ENCODE data around the gene TM7SF2. TPM values are rescaled to one million over a fixed set of nuclear protein-coding genes. Genes with fewer than 3 reads are reported as not detected.

Gene TM7SF2
- total and polyA plus RNA-seq, 12 donors = 18.5 to 87.8 (median 69.5) TPM

DNA sequence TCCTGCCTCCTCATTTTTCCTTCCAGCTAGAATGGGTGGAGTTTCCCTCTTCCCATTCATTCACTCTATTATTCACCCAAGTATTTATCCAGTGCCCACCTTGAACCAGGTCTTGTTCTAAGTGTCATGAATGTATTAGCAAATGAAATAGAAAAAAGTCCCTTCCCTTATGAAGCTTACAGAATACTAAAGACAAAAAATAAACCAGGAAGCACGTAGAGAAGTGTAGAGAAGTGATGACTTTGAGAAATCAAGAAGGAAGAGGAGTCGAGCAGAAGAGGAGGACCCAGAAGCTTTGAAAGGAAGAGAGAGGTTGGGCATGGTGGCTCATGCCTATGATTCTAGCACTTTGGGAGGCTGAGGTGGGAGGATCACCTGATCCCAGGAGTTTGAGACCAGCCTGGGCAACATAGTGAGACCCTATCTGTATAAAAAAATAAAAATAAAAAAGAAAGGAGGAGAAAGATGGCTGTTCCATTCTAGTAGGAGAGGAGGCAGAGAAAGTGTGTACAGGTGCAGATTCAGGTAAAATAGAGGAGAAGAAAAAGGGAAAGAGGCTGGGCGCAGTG lies 39.7 kb downstream of the TM7SF2 start:
- WGBS, 2 donors = 77% methylated on average over 3 of the region's 3 CpGs
- ATAC-seq = no peak
- no peak overlapping the region for H3K4me3 ChIP-seq
- H3K27ac ChIP-seq = peak overlapping the region in 8 of 10 donors; percentile 46 to 82 (median 72)
- intact Hi-C loops (cut with DNase I) = no loop called here
- TF ChIP-seq, protein P1, sequence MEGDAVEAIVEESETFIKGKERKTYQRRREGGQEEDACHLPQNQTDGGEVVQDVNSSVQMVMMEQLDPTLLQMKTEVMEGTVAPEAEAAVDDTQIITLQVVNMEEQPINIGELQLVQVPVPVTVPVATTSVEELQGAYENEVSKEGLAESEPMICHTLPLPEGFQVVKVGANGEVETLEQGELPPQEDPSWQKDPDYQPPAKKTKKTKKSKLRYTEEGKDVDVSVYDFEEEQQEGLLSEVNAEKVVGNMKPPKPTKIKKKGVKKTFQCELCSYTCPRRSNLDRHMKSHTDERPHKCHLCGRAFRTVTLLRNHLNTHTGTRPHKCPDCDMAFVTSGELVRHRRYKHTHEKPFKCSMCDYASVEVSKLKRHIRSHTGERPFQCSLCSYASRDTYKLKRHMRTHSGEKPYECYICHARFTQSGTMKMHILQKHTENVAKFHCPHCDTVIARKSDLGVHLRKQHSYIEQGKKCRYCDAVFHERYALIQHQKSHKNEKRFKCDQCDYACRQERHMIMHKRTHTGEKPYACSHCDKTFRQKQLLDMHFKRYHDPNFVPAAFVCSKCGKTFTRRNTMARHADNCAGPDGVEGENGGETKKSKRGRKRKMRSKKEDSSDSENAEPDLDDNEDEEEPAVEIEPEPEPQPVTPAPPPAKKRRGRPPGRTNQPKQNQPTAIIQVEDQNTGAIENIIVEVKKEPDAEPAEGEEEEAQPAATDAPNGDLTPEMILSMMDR (IDR thresholded peaks at IDR 0.05) = no peak
- no peak for DNase-seq
- peaks cover 0 to 7% (median 0%) of the 10 kb centered on the region in 11 donors for H3K9me3 ChIP-seq
- H3K4me1 ChIP-seq = peaks cover 0 to 32% (median 11%) of the 10 kb centered on the region in 9 donors
- no peaks in the 10 kb centered on the region for H3K27me3 ChIP-seq
- H3K36me3 ChIP-seq = no peaks in the 10 kb centered on the region

DNA sequence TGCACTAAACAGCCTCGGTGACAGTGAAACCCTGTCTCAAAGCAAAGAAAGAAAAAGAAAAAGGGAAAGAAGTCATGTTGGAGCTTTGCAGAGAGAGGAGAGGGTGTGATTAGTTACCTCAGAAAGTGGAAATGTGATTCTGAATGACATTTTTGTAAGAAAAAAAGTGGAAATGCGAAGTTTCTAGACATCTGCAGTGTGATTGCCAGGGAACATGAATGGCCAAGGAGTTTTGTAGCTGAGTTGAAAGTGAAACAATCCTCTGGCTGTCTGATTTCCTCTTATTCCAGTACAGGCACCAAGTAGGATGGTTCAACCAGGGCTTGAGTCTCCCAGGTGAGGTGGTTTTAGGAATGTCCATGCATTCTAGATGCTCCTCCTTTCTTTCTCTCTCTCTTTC lies 40.5 kb downstream of the TM7SF2 start:
- Histone ChIP-seq H3K27ac (peak overlapping the region in 1 of 10 donors; percentile 76), H3K9me3 (peaks cover 0 to 6% (median 0%) of the 10 kb centered on the region in 11 donors), H3K36me3 (no peaks in the 10 kb centered on the region), H3K27me3 (no peaks in the 10 kb centered on the region), H3K4me1 (peaks cover 0 to 32% (median 11%) of the 10 kb centered on the region in 9 donors), H3K4me3 (no peak overlapping the region)
- WGBS, 2 donors = 77 to 82% methylated on average over 2 of the region's 2 CpGs
- intact Hi-C loops (cut with DNase I) = no loop called here
- DNase-seq (no peak), ATAC-seq (no peak)
- TF ChIP-seq, protein P1 (IDR thresholded peaks at IDR 0.05) = no peak

DNA sequence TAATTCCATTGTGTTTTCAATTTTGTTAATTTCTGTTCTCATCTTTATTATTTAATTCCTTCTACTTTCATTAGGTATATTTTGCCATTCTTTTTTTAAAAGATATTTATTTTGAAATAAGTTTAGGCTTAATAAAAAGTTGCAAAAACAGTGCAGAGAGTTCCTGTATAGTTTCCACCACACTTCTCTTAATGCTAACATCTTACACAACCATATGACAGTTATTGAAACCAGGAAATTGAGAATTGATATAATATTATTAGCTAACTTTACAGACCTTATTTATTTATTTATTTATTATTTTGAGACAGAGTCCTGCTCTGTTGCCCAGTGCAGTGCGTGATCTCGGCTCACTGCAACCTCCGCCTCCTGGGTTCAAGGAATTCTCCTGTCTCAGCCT lies 44.6 kb downstream of the TM7SF2 start:
- intact Hi-C loops (cut with DNase I) = no loop called here
- Histone ChIP-seq H3K36me3 (no peaks in the 10 kb centered on the region), H3K4me1 (peaks cover 0 to 17% (median 0%) of the 10 kb centered on the region in 9 donors), H3K27ac (no peak overlapping the region), H3K9me3 (no peaks in the 10 kb centered on the region), H3K27me3 (no peaks in the 10 kb centered on the region), H3K4me3 (no peak overlapping the region)
- TF ChIP-seq, protein P1 (IDR thresholded peaks at IDR 0.05) = no peak
- ATAC-seq = no peak
- 94 to 97% methylated on average over 3 of the region's 3 CpGs for WGBS, 2 donors
- no peak for DNase-seq

DNA sequence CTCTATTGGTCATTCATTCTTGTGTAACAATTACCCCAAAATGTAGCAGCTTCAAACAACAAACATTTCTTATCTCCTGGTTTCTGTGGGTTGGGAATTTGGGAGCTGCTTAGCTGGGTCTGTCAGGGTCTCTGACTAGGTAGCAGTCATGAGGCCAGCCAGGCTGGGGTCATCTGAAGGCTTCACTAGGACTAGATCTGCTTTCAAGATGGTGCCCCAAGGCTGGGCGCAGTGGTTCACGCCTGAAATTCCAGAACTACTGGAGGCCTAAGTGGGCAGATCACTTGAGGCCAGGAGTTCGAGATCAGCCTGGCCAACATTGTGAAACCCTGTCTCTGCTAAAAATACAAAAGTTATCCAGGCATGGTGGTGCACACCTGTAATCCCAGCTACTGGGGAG lies 45.3 kb downstream of the TM7SF2 start:
- intact Hi-C loops (cut with DNase I) = no loop called here
- Histone ChIP-seq H3K9me3 (no peaks in the 10 kb centered on the region), H3K27ac (no peak overlapping the region), H3K27me3 (no peaks in the 10 kb centered on the region), H3K4me3 (no peak overlapping the region), H3K36me3 (no peaks in the 10 kb centered on the region), H3K4me1 (peaks cover 0 to 11% (median 0%) of the 10 kb centered on the region in 9 donors)
- 88 to 89% methylated on average over 3 of the region's 3 CpGs for WGBS, 2 donors
- ATAC-seq (no peak), DNase-seq (no peak)
- TF ChIP-seq, protein P1 (IDR thresholded peaks at IDR 0.05) = no peak
